BJ (cell line): Measurements from ENCODE around the gene ISL1. TPM values are rescaled to one million over a fixed set of nuclear protein-coding genes. Genes with fewer than 3 reads are reported as not detected.

Source experiments
- CTCF ChIA-PET: fragments of 350-600 bp; formaldehyde crosslinking; extraction: SDS; loops from one replicate; lab custom pipeline; 2021; ENCODE audit warnings: antibody characterized with exemption, inconsistent platforms; lab: Yijun Ruan, JAX
- POLR2A ChIA-PET: fragments of 300-600 bp; sonication (Branson Sonifier 250); formaldehyde crosslinking; extraction: SDS; loops from one replicate; lab custom pipeline; 2021; ENCODE audit warnings: antibody characterized with exemption; lab: Charles Lee
- DNase-seq: peaks from one replicate; pipeline ENCODE4 v3.0.0-alpha.2; 2011; ENCODE audit warnings: low read depth
- H3K27me3 ChIP-seq: 2 replicates; pipeline ENCODE4 v1.6.0; 2011; ENCODE audit warnings: low read length; ENCODE audit not compliant: control insufficient read depth, insufficient read depth
- H3K36me3 ChIP-seq: 2 replicates; pipeline ENCODE4 v1.5.1; 2011; ENCODE audit warnings: low read length; ENCODE audit not compliant: control insufficient read depth, insufficient read depth
- H3K4me3 ChIP-seq: 2 replicates; pipeline ENCODE4 v1.5.1; 2011; ENCODE audit warnings: low read depth, mild to moderate bottlenecking, control low read depth, low read length
- polyA plus RNA-seq: library from polyadenylated mRNA; depleted of rRNA; stranded (reverse); fragments of >200 nt; gene quantifications from 2 replicates; pipeline ENCODE4 v1.2.3, GENCODE V29; 2011
- TF ChIP-seq, protein P1 (sequence below): IDR thresholded peaks from 2 replicates; pipeline ENCODE4 v1.5.1; 2011; ENCODE audit warnings: low read depth, mild to moderate bottlenecking, control low read depth, inconsistent platforms, low read length, moderate library complexity; ENCODE audit not compliant: insufficient read depth

ISL1 gene
- polyA plus RNA-seq, 1 experiment, result 1.2 TPM

DNA sequence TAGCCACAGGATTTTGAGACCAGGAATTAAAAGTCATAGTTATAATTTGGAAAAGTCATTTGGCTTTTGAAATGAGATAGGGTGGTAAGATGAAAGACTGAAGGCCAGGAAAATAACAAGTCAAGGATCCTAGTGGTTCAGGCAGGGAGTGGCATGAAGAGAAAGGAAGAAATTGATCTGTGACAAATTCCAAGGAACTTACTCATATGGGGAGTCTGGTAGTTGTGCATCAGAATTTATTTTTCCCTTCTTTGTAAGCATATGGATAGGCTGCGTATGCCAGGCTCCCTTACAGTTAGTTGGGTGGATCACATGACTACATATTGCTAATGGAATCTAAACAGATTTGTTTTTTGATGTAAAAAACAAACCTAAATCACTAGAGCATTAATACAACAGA, 21.0 kb downstream of the ISL1 start:
- CTCF ChIA-PET, result interaction anchor here (0.6 kb wide), 1 partner anchor 11 kb away, joined by 3 read pairs; no protein-coding TSS in a partner anchor
- POLR2A ChIA-PET, result no interaction called here
- Histone ChIP-seq H3K36me3 (no peaks in the 10 kb centered on the region), H3K4me3 (no peak overlapping the region), H3K27me3 (no peaks in the 10 kb centered on the region)
- no peak for DNase-seq
- TF ChIP-seq, protein P1, sequence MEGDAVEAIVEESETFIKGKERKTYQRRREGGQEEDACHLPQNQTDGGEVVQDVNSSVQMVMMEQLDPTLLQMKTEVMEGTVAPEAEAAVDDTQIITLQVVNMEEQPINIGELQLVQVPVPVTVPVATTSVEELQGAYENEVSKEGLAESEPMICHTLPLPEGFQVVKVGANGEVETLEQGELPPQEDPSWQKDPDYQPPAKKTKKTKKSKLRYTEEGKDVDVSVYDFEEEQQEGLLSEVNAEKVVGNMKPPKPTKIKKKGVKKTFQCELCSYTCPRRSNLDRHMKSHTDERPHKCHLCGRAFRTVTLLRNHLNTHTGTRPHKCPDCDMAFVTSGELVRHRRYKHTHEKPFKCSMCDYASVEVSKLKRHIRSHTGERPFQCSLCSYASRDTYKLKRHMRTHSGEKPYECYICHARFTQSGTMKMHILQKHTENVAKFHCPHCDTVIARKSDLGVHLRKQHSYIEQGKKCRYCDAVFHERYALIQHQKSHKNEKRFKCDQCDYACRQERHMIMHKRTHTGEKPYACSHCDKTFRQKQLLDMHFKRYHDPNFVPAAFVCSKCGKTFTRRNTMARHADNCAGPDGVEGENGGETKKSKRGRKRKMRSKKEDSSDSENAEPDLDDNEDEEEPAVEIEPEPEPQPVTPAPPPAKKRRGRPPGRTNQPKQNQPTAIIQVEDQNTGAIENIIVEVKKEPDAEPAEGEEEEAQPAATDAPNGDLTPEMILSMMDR, result no peak

DNA sequence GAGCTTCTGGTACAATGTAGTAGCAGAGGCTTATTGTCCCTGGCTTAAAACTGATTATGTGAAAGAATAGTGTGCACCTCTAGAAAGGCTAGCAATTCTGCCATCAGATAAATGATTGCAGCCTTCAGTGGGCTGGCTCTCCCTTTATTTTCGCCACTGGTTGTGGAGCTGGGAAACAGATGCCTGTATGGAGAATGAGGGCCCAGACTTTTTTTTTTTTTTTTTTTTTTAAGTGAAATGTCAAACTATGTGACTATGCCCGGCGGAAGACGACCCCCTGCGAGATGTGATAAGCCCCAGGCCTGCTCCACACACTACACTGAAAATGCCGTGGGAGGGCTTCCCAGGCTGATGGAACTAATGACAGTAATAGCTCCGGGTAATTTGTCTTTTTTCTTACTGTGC, 28.7 kb downstream of the ISL1 start:
- no peaks in the 10 kb centered on the region for H3K36me3 ChIP-seq
- TF ChIP-seq, protein P1, result no peak
- POLR2A ChIA-PET, result no interaction called here

DNA sequence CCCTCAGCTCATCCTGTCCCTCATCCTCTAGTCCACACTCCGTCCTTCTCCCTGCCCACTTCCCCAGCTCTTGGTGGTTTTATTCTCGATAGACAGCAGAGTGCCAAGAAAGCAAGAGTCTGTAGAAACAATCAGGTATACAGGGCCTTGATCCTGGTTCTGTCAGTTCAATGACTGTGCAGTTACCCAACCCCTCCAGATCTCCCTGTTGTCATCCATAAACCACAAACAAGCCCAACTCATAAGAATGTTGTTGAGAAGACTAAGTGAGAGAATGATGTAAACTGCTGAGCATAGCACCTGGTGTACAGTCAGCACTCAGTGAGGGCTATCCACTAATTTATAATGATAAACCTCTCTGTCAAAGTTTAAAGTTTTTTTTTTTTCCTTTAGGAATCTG, 31.3 kb downstream of the ISL1 start:
- Histone ChIP-seq H3K36me3 (no peaks in the 10 kb centered on the region), H3K4me3 (no peak overlapping the region), H3K27me3 (no peaks in the 10 kb centered on the region)
- POLR2A ChIA-PET, result no interaction called here
- TF ChIP-seq, protein P1, result no peak
- DNase-seq, result no peak
- CTCF ChIA-PET, result interaction anchor here (0.7 to 1.3 kb wide), 5 partner anchors 10 to 451 kb away, joined by 3 read pairs; no protein-coding TSS in a partner anchor

More for the DNA sequence above, 28.7 kb downstream of the ISL1 start:
- Histone ChIP-seq H3K4me3 (no peak overlapping the region), H3K27me3 (no peaks in the 10 kb centered on the region)
- CTCF ChIA-PET, result no interaction called here
- no peak for DNase-seq

DNA sequence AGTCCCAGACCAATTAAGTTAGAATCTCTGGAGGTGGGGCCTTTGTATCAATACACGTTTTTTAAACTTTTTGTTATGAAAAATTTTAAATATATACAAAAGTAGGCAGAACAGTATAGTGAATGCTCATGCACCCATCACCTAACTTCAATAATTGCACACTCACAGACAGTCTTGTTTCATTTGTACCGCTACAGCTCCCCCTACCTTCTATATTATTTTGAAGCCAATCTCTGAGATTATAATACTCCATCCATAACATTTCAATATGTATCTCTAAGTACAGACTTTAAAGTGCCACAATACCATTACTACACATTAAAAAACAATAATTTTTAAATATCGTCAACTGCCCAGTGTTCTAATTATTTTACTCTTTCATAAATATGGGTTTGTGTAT, 32.9 kb downstream of the ISL1 start:
- ChIA-PET POLR2A (no interaction called here), CTCF (interaction anchor here (0.8 to 1.3 kb wide), 3 partner anchors 8 to 33 kb away, joined by 3 read pairs; partner anchors contain the start of gene ISL1)
- Histone ChIP-seq H3K36me3 (no peaks in the 10 kb centered on the region), H3K27me3 (no peaks in the 10 kb centered on the region), H3K4me3 (no peak overlapping the region)
- TF ChIP-seq, protein P1, result peak; percentile 35
- no peak for DNase-seq

DNA sequence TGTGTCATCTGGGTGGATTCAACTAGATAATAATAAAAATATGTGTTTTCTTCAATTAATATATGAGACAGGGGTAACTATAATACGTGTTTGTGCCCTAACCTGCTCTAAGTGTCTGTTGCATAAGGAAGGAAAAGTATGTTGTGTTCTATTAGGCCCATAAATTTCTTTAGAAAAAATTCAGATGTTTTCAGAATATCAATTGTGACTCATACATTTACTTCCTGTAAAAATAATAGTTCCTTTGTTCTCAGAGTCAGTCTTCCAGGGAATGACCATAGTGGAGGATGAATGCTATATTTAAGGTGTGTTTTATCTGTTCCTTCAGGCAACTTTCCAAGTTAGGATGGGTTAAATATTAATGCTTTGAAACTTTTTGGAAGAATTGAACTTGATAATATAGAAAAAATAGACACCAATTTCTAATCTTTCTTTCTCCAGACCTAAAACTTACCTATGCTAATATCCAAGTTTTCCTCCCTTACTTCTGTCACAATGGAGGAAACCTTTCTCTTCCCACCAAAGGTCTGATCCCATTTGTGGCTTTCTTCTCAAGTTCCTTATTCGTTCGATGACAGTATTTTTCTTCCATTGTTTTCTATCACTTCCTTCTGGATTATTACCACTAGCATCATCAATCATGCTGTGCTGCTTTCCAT, 49.9 kb downstream of the ISL1 start:
- Histone ChIP-seq H3K27me3 (no peaks in the 10 kb centered on the region), H3K36me3 (no peaks in the 10 kb centered on the region), H3K4me3 (no peak overlapping the region)
- POLR2A ChIA-PET, result no interaction called here
- no peak for DNase-seq
- TF ChIP-seq, protein P1, result no peak
- CTCF ChIA-PET, result interaction anchor here (0.6 kb wide), 1 partner anchor 60 kb away, joined by 3 read pairs; no protein-coding TSS in a partner anchor
